Smooth muscle cell (in vitro differentiated cells): ENCODE data around the gene OAS2. TPM values are rescaled to one million over a fixed set of nuclear protein-coding genes. Genes with fewer than 3 reads are reported as not detected.

Source experiments
- DNase-seq: peaks from one replicate; lab custom pipeline; 2025; ENCODE audit not compliant: unreplicated experiment; lab: John Stamatoyannopoulos, UW
- H2AFZ ChIP-seq: fragments of 200-600 bp; sonication (generic); 2 replicates; pipeline ENCODE4 v1.6.0; 2016; ENCODE audit warnings: antibody characterized with exemption, low read depth, mild to moderate bottlenecking
- H3F3A ChIP-seq: fragments of 200-600 bp; sonication (generic); 2 replicates; pipeline ENCODE4 v1.6.0; 2017; ENCODE audit warnings: antibody characterized with exemption, low read depth
- H3K27ac ChIP-seq: fragments of 200-600 bp; sonication (generic); 2 replicates; pipeline ENCODE4 v1.5.1; 2016; ENCODE audit warnings: low read depth, mild to moderate bottlenecking
- H3K27me3 ChIP-seq: fragments of 200-600 bp; sonication (generic); 2 replicates; pipeline ENCODE4 v1.6.1; 2016; ENCODE audit warnings: low read depth, mild to moderate bottlenecking
- H3K36me3 ChIP-seq: fragments of 200-600 bp; sonication (generic); 2 replicates; pipeline ENCODE4 v1.5.1; 2016; ENCODE audit warnings: low read depth
- H3K4me1 ChIP-seq: fragments of 200-600 bp; sonication (generic); 2 replicates; pipeline ENCODE4 v1.5.1; 2016; ENCODE audit warnings: low read depth
- H3K4me2 ChIP-seq: fragments of 200-600 bp; sonication (generic); 2 replicates; pipeline ENCODE4 v1.6.0; 2016; ENCODE audit warnings: mild to moderate bottlenecking
- H3K4me3 ChIP-seq: fragments of 200-600 bp; sonication (generic); 2 replicates; pipeline ENCODE4 v1.5.1; 2016; ENCODE audit warnings: mild to moderate bottlenecking
- H3K79me2 ChIP-seq: fragments of 200-600 bp; sonication (generic); 2 replicates; pipeline ENCODE4 v1.6.0; 2016; ENCODE audit warnings: low read depth, mild to moderate bottlenecking
- H3K9ac ChIP-seq: fragments of 200-600 bp; sonication (generic); 2 replicates; pipeline ENCODE4 v1.6.0; 2016; ENCODE audit warnings: low read depth
- H3K9me3 ChIP-seq: fragments of 200-600 bp; sonication (generic); replicated peaks from 2 replicates; pipeline ENCODE4 v1.5.1; 2016; ENCODE audit warnings: low read depth
- H4K20me1 ChIP-seq: fragments of 200-600 bp; sonication (generic); 2 replicates; pipeline ENCODE4 v1.6.0; 2016; ENCODE audit warnings: low read depth
- WGBS: methylation state at CpG from one replicate; pipeline ENCODE4 v1.1.7; 2016; ENCODE audit warnings: low lambda C conversion rate; 5-methylcytosine and 5-hydroxymethylcytosine counted together
- polyA plus RNA-seq: library from polyadenylated mRNA; unstranded; fragments of >200 nt; fragmentation: Nextera tagmentation; extraction: Ambion mirVana; gene quantifications from 2 replicates; pipeline ENCODE4 v1.2.1, GENCODE V29; 2016
- total RNA-seq: library from RNA; depleted of rRNA; stranded (reverse); fragments of >200 nt; gene quantifications from 2 replicates; pipeline ENCODE4 v1.2.3, GENCODE V29; 2014
- TF ChIP-seq, protein P1 (sequence below): fragments of 200-600 bp; sonication (generic); IDR thresholded peaks from 2 replicates; pipeline ENCODE4 v1.5.1; 2017; ENCODE audit warnings: borderline replicate concordance, mild to moderate bottlenecking, antibody characterized with exemption; ENCODE audit not compliant: insufficient read depth, poor library complexity, severe bottlenecking

The OAS2 gene
- total and polyA plus RNA-seq, 2 experiments from 2014 or later, result not detected

DNA sequence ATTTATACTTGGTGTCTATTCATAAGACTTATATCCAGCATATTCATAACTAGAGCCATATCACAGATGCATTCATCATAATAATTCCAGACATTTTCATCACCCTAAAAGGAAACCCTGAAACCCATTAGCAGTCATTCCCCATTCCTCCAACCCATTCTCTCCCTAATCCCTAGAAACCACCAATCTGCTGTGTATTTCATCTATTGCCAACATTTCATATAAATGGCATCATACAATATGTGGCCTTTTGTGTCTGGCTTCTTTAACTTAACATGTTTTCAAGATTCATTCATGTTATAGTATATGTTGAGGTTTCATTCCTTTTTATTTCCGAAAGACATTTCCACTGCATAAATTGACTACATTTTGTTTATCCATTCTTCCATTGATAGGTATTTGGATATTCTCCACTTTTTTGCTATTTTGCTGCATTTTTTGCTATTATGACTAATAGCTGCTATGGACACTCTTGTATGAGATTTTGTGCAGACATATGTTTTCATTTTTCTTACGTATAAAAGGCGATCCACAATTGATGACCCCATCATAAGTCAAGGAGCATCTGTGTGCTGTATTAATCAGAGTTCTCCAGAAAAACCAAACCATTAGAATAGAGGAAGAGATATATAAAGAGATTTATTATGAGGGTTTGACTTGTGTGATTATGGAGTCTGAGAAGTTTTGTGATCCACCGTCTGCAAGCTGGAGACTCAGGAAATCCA lies 5.1 kb upstream of the OAS2 start:
- H3K9me3 ChIP-seq, result no peaks in the 10 kb centered on the region
- no peaks in the 10 kb centered on the region for H3K36me3 ChIP-seq
- H2AFZ ChIP-seq, result no peak overlapping the region
- H4K20me1 ChIP-seq, result no peaks in the 10 kb centered on the region
- no peak overlapping the region for H3K4me3 ChIP-seq
- no peaks in the 10 kb centered on the region for H3K27me3 ChIP-seq
- peaks cover under 1% of the 10 kb centered on the region for H3K4me1 ChIP-seq
- no peaks in the 10 kb centered on the region for H3K79me2 ChIP-seq
- WGBS, result 91% methylated on average over 4 of the region's 4 CpGs
- no peak overlapping the region for H3K4me2 ChIP-seq
- H3K27ac ChIP-seq, result no peak overlapping the region
- no peaks in the 10 kb centered on the region for H3F3A ChIP-seq
- no peak overlapping the region for H3K9ac ChIP-seq
- TF ChIP-seq, protein P1, sequence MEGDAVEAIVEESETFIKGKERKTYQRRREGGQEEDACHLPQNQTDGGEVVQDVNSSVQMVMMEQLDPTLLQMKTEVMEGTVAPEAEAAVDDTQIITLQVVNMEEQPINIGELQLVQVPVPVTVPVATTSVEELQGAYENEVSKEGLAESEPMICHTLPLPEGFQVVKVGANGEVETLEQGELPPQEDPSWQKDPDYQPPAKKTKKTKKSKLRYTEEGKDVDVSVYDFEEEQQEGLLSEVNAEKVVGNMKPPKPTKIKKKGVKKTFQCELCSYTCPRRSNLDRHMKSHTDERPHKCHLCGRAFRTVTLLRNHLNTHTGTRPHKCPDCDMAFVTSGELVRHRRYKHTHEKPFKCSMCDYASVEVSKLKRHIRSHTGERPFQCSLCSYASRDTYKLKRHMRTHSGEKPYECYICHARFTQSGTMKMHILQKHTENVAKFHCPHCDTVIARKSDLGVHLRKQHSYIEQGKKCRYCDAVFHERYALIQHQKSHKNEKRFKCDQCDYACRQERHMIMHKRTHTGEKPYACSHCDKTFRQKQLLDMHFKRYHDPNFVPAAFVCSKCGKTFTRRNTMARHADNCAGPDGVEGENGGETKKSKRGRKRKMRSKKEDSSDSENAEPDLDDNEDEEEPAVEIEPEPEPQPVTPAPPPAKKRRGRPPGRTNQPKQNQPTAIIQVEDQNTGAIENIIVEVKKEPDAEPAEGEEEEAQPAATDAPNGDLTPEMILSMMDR, result no peak
- no peak for DNase-seq

DNA sequence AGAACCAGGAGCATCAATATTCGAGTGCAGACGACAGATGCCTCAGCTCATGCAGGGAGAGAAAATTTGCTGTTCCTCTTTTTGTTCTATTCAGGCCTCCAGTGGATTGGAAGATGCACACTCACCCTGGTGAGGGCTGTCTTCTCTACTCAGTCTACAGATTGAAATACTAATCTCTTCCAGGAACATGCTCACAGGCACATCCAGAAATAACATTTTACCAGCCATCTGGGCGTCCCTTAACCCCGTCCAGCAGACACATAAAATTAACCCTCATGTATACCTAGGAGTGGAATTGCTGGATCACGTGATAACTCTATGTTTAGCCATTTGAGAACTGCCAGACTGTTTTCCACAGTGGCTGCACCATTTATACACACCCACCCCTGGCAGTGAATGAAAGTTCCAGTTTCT lies 4.5 kb upstream of the OAS2 start:
- H3K4me1 ChIP-seq, result peaks cover 4% of the 10 kb centered on the region
- TF ChIP-seq, protein P1, result no peak
- DNase-seq, result no peak
- H3K9me3 ChIP-seq, result no peaks in the 10 kb centered on the region
- no peak overlapping the region for H3K9ac ChIP-seq
- H3K27me3 ChIP-seq, result no peaks in the 10 kb centered on the region
- H3K79me2 ChIP-seq, result no peaks in the 10 kb centered on the region
- H3K4me3 ChIP-seq, result no peak overlapping the region
- H3K4me2 ChIP-seq, result no peak overlapping the region
- H3K36me3 ChIP-seq, result no peaks in the 10 kb centered on the region
- 63% methylated on average over 5 of the region's 5 CpGs for WGBS
- no peaks in the 10 kb centered on the region for H3F3A ChIP-seq
- H2AFZ ChIP-seq, result no peak overlapping the region
- no peaks in the 10 kb centered on the region for H4K20me1 ChIP-seq
- H3K27ac ChIP-seq, result no peak overlapping the region

DNA sequence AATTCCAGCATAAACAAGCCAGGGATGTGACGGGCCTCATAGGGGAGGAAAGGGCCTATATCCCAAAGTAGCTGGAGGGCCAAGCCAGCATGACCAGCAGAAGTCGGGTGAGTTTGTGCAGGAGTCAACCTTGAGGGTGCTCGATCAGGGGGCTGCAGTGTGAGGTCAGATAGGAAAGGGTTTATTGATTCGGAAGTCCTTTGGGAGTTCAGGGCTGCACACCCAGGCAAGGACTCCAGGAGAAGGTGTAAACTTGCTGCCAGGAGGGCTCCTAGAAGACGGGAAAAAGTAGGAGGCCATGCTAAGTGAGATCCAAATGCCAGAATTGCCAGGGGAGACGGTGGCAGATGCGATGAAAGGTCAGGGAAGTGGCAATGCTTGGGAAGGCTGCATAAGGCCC lies 3.4 kb upstream of the OAS2 start:
- no peaks in the 10 kb centered on the region for H3K27me3 ChIP-seq
- H4K20me1 ChIP-seq, result no peaks in the 10 kb centered on the region
- H3K4me3 ChIP-seq, result no peak overlapping the region
- peaks cover 4% of the 10 kb centered on the region for H3K4me1 ChIP-seq
- H2AFZ ChIP-seq, result no peak overlapping the region
- no peaks in the 10 kb centered on the region for H3F3A ChIP-seq
- H3K27ac ChIP-seq, result no peak overlapping the region
- TF ChIP-seq, protein P1, result no peak
- no peaks in the 10 kb centered on the region for H3K36me3 ChIP-seq
- no peak overlapping the region for H3K4me2 ChIP-seq
- no peak for DNase-seq
- no peaks in the 10 kb centered on the region for H3K79me2 ChIP-seq
- WGBS, result 92% methylated on average over 7 of the region's 7 CpGs
- H3K9me3 ChIP-seq, result no peaks in the 10 kb centered on the region
- no peak overlapping the region for H3K9ac ChIP-seq

DNA sequence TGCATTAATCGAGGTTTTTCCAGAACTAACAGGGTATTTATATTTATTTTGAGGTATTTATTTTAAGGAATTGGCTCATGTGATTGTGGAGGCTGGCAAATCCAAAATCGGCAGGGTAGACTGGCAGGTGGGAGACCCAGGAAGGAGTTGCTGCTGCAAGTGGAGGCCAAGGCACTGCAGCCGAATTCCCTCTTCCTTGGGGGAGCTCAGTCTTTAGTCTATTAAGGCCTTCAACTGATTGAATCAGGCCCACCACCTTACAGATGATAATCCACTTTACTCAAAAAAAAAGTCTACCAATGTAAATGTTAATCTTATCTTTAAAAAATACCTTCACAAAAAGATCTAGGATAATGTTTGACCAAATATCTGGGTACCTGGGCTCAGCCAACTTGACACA lies 1.2 kb upstream of the OAS2 start:
- no peaks in the 10 kb centered on the region for H3K27me3 ChIP-seq
- no peaks in the 10 kb centered on the region for H3K36me3 ChIP-seq
- no peak overlapping the region for H2AFZ ChIP-seq
- 76% methylated on average over 3 of the region's 3 CpGs for WGBS
- no peak overlapping the region for H3K27ac ChIP-seq
- DNase-seq, result no peak
- TF ChIP-seq, protein P1, result no peak
- no peaks in the 10 kb centered on the region for H3K9me3 ChIP-seq
- no peaks in the 10 kb centered on the region for H4K20me1 ChIP-seq
- no peaks in the 10 kb centered on the region for H3F3A ChIP-seq
- H3K4me3 ChIP-seq, result no peak overlapping the region
- H3K4me1 ChIP-seq, result peaks cover 4% of the 10 kb centered on the region
- no peak overlapping the region for H3K4me2 ChIP-seq
- H3K79me2 ChIP-seq, result no peaks in the 10 kb centered on the region
- H3K9ac ChIP-seq, result no peak overlapping the region
